SKM-1 (cell line): ENCODE data around the gene PTPRT.
"Not testable (repeated sequence)": the region's sequence is repeated elsewhere in the genome, so short reads cannot be mapped to it uniquely, and the experiment has no call there.

Source experiments
- DNase-seq: peaks from one replicate; lab custom pipeline; 2025; ENCODE audit not compliant: unreplicated experiment; lab: John Stamatoyannopoulos, UW

The PTPRT gene

GRCh38 chr20:42920776-42921175, 268.9 kb downstream of the PTPRT start:
- no peak for DNase-seq

GRCh38 chr20:42919316-42919715, 270.4 kb downstream of the PTPRT start:
- DNase-seq = no peak

DNA sequence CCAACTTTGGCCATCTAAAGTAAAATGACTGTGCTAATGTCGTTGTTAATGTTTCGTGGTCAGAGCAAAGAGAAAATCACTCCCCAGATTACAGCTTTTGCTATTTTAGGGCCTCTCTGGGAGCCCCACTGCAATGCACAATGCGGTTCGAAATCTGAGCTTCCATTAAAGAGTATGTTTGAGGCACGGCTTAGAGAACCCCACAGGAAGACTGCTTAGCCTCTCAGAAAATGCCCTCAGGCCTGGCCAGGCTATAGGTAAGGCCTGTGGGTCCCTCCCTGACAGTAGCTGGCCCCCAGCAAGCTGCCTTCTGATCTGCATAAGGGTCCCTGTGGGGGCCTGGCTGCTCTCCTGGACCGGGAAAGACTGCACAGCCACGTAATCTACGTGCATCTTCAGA, 274.6 kb downstream of the PTPRT start:
- DNase-seq = no peak

GRCh38 chr20:42914302-42914701, 275.4 kb downstream of the PTPRT start:
- DNase-seq = no peak

DNA sequence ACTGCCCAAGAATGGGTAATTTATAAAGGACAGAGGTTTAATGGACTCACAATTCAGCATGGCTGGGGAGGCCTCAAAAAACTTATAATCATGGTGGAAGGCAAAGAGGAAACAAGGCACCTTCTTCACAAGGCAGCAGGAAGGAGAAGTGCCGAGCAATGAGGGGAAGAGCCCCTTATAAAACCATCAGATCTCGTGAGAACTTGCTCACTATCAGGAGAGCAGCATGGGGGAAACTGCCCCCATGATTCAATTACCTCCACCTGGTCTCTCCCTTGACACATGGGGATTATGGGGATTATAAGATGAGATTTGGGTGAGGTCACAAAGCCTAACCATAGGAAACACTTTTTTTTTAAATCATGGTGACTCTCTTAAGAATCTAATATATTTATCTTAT, 278.9 kb downstream of the PTPRT start:
- not testable (repeated sequence) for DNase-seq

- DNase-seq = no peak
Measured at GRCh38 chr20:42907730-42908129, 282.0 kb downstream of the PTPRT start.

DNA sequence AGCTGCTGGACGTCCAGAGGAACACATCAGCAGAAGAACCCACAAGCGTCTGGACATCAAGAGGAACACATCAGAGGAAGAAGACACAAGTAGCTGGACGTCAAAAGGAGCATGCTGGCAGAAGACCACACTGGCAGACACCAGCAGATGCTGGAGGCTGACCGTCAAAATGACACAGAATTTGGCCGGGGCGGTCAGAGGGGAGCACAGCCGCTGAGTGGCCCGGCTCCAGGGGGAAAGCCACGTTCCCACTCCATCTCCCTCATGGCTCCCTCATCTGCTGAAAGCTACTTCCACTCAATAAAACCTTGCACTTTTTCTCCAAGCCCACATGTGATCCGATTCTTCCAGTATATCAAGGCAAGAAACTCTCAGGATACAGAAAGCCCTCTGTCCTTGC, 283.6 kb downstream of the PTPRT start:
- no peak for DNase-seq

- DNase-seq = no peak
Measured at GRCh38 chr20:42902509-42902908, 287.2 kb downstream of the PTPRT start.

DNA sequence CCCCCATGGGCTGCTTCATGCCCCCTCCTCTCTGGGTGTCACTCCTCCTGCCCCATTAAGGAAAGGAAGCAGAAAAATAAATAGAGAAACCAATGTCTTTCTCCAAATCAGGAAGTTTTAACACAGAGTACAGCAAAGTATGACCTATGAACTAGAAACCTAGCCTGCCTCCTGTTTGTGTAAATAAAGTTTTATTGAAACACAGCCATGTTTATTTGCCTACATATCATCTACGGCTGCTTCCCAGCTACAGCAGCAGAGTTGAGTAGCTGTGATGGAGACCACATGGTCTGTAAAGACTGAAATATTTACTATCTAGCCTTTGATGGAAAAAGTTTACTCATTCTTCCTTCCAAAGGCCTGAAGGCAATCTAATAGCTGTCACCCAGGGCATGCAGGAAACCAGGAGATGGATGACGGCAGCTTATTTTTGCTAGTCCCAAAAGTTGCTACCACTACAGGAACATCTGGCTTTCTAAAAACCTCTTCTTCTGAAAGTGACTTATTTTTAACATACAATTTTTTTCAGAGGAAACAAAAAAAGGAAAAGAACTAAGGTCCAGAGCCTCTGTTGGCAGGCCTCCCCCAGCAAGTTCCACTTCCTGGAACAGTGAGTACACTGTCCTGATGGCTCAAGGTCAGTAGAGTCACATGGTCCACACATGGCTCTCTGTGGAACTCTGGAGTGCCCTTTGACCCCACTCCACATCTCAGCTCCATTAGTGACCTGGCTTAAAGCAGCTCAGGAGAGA, 287.8 kb downstream of the PTPRT start:
- DNase-seq = no peak

DNA sequence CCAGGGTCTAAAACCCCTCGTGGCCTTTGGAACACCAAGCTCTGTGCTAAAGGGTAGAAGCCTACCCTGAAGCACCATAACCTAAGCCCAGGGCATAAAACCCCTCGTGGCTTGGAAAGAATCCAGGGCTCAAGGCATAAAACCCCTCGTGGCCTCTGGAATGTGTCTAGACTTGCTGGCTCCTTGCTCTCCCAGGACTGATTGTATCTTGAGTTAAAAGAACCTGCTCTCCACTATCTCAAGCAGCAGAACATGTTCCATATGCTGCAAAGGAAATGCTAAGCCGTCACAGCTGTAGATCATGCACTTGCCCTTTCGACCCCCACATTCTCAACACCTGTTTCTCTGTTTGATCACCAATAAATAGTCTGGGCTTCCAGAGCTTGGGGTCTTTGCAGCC, 288.9 kb downstream of the PTPRT start:
- not testable (repeated sequence) for DNase-seq

DNA sequence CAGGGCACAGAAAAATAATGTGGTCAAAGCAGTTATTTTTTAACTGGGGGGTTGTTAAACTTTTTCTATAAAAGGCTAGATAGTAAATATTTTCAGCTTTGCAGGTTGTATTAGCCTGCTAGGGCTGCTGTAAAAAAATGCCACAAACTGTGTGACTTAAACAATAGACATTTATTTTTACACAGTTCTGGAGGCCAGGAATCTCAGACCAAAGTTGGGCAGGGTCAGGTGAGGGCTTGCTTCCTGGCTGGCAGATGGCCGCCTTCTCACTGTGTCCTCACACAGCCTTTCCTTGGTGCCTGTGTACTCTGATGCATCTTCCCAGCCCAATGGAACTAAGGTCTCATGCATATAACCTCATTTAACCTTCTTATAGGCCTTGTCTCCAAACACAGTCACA, 294.7 kb downstream of the PTPRT start:
- no peak for DNase-seq

GRCh38 chr20:42894483-42894882, 295.2 kb downstream of the PTPRT start:
- no peak for DNase-seq

DNA sequence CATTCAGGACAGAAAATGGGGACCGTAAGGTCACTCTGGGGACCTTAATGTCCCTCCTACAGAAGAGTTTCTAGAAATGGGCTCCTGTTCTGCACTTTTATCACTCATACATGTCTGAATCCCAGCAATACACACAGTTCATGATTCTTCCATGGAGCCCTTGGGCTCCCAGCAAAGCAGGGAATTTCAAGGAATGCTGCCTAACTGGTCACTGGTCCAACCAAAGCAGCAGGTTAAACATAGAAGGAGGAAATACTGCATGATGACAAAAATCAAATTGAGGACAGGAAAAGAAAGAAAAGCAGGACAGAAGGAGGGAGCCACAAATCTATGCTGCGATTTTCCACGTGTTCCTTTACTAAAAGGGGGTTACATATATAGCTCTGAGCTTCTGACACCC, 300.2 kb downstream of the PTPRT start:
- no peak for DNase-seq

- no peak for DNase-seq
Measured at GRCh38 chr20:42887281-42887680, 302.4 kb downstream of the PTPRT start.

DNA sequence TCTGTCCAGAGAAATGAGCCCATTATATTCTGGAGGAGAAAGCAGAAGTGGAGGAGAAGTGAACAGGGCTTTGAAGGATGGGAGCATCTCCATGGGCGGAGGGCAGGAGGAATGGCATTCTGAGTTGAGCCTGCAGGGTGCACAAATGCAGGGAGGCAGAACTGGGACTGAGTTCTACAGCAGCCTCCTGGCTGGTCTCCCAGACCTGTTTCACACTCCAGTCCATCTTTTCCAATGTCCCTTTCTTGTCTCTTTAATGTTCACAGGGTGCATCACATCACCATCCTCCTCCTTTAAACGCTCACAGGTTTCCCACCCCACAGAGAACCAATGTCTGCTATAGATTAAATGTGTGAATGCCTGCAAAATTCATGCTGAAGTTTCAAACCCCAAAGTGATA, 302.9 kb downstream of the PTPRT start:
- no peak for DNase-seq

DNA sequence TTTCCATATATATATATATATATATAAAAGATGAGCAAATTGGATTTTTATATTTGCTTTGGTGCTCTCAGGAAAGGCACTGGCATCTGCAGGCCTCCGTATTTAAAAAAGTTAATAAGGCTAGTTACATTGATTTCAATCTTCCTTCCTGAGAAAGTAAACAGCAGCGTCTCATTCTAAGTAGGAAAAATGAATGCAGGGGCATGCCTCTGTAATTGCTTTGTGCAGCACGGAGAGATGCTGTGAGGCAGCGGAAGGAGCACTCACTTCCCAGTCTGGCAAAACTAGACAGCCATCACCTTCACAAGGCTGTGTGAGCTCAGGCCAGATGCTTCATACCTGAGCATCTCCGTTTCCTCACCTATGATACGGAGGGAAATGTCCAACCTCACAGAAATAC, 303.7 kb downstream of the PTPRT start:
- no peak for DNase-seq

- DNase-seq = no peak
Measured at GRCh38 chr20:42875581-42875980, 314.1 kb downstream of the PTPRT start.

GRCh38 chr20:42873259-42873658, 316.4 kb downstream of the PTPRT start:
- DNase-seq = no peak

- DNase-seq = no peak
Measured at GRCh38 chr20:42864116-42864515, 325.6 kb downstream of the PTPRT start.

- DNase-seq = no peak
Measured at GRCh38 chr20:42862446-42862845, 327.3 kb downstream of the PTPRT start.

- no peak for DNase-seq
Measured at GRCh38 chr20:42857446-42857845, 332.3 kb downstream of the PTPRT start.

DNA sequence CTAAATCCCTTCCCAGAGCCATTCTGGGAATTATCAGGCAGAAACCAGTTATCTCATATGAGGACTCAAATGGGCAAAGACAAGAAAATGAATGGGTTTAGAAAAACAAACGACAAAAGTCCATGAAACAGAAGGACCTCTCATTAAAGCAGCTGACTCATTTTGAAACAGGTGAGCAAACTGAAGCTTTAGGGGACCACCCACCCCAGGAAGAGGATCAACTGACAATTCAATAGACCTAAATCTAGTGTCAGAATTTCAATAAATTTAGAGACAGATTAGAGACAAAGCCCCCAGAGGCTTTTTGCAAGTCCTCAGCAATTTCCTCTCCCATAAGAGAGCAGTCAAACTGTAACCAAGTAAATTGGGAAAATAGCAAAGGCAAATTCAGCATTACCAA, 333.8 kb downstream of the PTPRT start:
- DNase-seq = no peak

DNA sequence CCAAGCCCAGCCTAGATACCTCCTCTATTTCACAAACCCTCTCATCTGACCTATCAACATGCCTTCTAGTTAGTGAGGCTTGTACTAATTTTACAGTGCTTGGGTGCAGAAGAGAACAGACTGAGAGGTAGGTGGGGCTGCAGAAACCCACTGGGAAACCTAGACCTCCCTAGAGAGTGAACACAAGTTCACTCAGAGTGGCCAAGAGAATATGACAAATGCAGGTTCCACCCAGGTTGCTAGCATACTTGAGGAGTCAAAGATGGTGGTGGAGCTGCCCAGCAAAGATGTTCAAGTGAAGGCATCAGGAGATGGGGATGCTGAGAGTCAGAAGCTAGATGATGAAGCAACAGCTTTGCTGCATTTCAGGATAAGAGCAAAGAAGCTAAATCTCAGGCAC, 337.0 kb downstream of the PTPRT start:
- no peak for DNase-seq
